ENCODE results near the gene TTC7B. TPM values are rescaled to one million over a fixed set of nuclear protein-coding genes. Genes with fewer than 3 reads are reported as not detected.

TTC7B gene
- total RNA-seq, 1 donor from 2014 or later: 46.0 TPM

GRCh38 chr14:90574188-90575131, 241.8 kb downstream of the TTC7B start:
- H3K4me3 ChIP-seq (ENCODE audit: low read depth, low read length): no peak overlapping the region
- no peaks in the 10 kb centered on the region for H3K36me3 ChIP-seq (ENCODE audit: control insufficient read depth, insufficient read depth, low read length)
- no peaks in the 10 kb centered on the region for H3K27me3 ChIP-seq (ENCODE audit: control insufficient read depth, insufficient read depth, low read length)
- DNase-seq (ENCODE audit: low read depth): no peak
- no peak for TF ChIP-seq CTCF (IDR thresholded peaks at IDR 0.05; ENCODE audit: insufficient read depth, low read length, poor library complexity, severe bottlenecking)

- H3K27me3 ChIP-seq (ENCODE audit: control insufficient read depth, insufficient read depth, low read length): no peaks in the 10 kb centered on the region
- DNase-seq (ENCODE audit: low read depth): no peak
- no peak overlapping the region for H3K4me3 ChIP-seq (ENCODE audit: low read depth, low read length)
- no peak for TF ChIP-seq CTCF (IDR thresholded peaks at IDR 0.05; ENCODE audit: insufficient read depth, low read length, poor library complexity, severe bottlenecking)
- H3K36me3 ChIP-seq (ENCODE audit: control insufficient read depth, insufficient read depth, low read length): no peaks in the 10 kb centered on the region
Observed at GRCh38 chr14:90573385-90574105, 242.7 kb downstream of the TTC7B start.

GRCh38 chr14:90572441-90573150, 243.6 kb downstream of the TTC7B start:
- no peaks in the 10 kb centered on the region for H3K36me3 ChIP-seq (ENCODE audit: control insufficient read depth, insufficient read depth, low read length)
- DNase-seq (ENCODE audit: low read depth): no peak
- TF ChIP-seq CTCF (IDR thresholded peaks at IDR 0.05; ENCODE audit: insufficient read depth, low read length, poor library complexity, severe bottlenecking): no peak
- H3K27me3 ChIP-seq (ENCODE audit: control insufficient read depth, insufficient read depth, low read length): no peaks in the 10 kb centered on the region
- H3K4me3 ChIP-seq (ENCODE audit: low read depth, low read length): no peak overlapping the region

GRCh38 chr14:90571149-90571947, 244.9 kb downstream of the TTC7B start:
- TF ChIP-seq CTCF (IDR thresholded peaks at IDR 0.05; ENCODE audit: insufficient read depth, low read length, poor library complexity, severe bottlenecking): no peak
- Histone ChIP-seq H3K27me3 (ENCODE audit: control insufficient read depth, insufficient read depth, low read length) (no peaks in the 10 kb centered on the region), H3K4me3 (ENCODE audit: low read depth, low read length) (no peak overlapping the region), H3K36me3 (ENCODE audit: control insufficient read depth, insufficient read depth, low read length) (no peaks in the 10 kb centered on the region)
- DNase-seq (ENCODE audit: low read depth): no peak

GRCh38 chr14:90570461-90570860, 245.8 kb downstream of the TTC7B start:
- no peak overlapping the region for H3K4me3 ChIP-seq (ENCODE audit: low read depth, low read length)
- H3K36me3 ChIP-seq (ENCODE audit: control insufficient read depth, insufficient read depth, low read length): no peaks in the 10 kb centered on the region
- TF ChIP-seq CTCF (IDR thresholded peaks at IDR 0.05; ENCODE audit: insufficient read depth, low read length, poor library complexity, severe bottlenecking): no peak
- no peak for DNase-seq (ENCODE audit: low read depth)
- no peaks in the 10 kb centered on the region for H3K27me3 ChIP-seq (ENCODE audit: control insufficient read depth, insufficient read depth, low read length)
